GM23338 (cell line): ENCODE results near the gene CLASP2. TPM values are rescaled to one million over a fixed set of nuclear protein-coding genes. Genes with fewer than 3 reads are reported as not detected.

Experiments used
- ATAC-seq: fragments of 200-7000 bp; cut with Tn5 transposase; 3 replicates; pipeline ENCODE4 v1.9.1; 2020
- DNase-seq: peaks from one replicate; pipeline ENCODE4 v3.0.0-alpha.2; 2015; ENCODE audit warnings: low spot score
- H2AFZ ChIP-seq: fragments of 200-600 bp; sonication (generic); 2 replicates; pipeline ENCODE4 v1.8.0; 2016; ENCODE audit warnings: antibody characterized with exemption, mild to moderate bottlenecking, moderate library complexity
- H3F3A ChIP-seq: fragments of 200-600 bp; sonication (generic); replicated peaks from 2 replicates; pipeline ENCODE4 v1.8.0; 2017; ENCODE audit warnings: antibody characterized with exemption, mixed run types, low read depth
- H3K27ac ChIP-seq: fragments of 200-600 bp; sonication (generic); 2 replicates; pipeline ENCODE4 v1.6.1; 2016; ENCODE audit warnings: low read depth
- H3K27me3 ChIP-seq: fragments of 200-600 bp; sonication (generic); 2 replicates; pipeline ENCODE4 v1.8.0; 2016; ENCODE audit warnings: mild to moderate bottlenecking, mixed run types, moderate library complexity; ENCODE audit not compliant: insufficient read depth
- H3K36me3 ChIP-seq: fragments of 200-600 bp; sonication (generic); 2 replicates; pipeline ENCODE4 v1.8.0; 2016; ENCODE audit warnings: mild to moderate bottlenecking; ENCODE audit not compliant: insufficient read depth
- H3K4me1 ChIP-seq: fragments of 200-600 bp; sonication (generic); 2 replicates; pipeline ENCODE4 v1.8.0; 2016; ENCODE audit warnings: mild to moderate bottlenecking, moderate library complexity; ENCODE audit not compliant: insufficient read depth
- H3K4me2 ChIP-seq: fragments of 200-600 bp; sonication (generic); 2 replicates; pipeline ENCODE4 v1.7.1; 2017; ENCODE audit warnings: mixed run types
- H3K4me3 ChIP-seq: fragments of 200-600 bp; sonication (generic); 2 replicates; pipeline ENCODE4 v1.6.1; 2016; ENCODE audit warnings: mixed run types
- H3K79me2 ChIP-seq: fragments of 200-600 bp; sonication (generic); replicated peaks from 2 replicates; pipeline ENCODE4 v1.8.0; 2017; ENCODE audit warnings: mild to moderate bottlenecking; ENCODE audit not compliant: insufficient read depth
- H3K9me2 ChIP-seq: fragments of 200-600 bp; sonication (generic); 2 replicates; pipeline ENCODE4 v1.8.0; 2017; ENCODE audit not compliant: insufficient read depth
- H4K20me1 ChIP-seq: fragments of 200-600 bp; sonication (generic); replicated peaks from 2 replicates; pipeline ENCODE4 v1.8.0; 2017; ENCODE audit warnings: mild to moderate bottlenecking; ENCODE audit not compliant: insufficient read depth
- H3K27ac Mint-ChIP-seq: 2 replicates; pipeline ENCODE4 v1.8.0; 2020; ENCODE audit warnings: inconsistent platforms, mild to moderate bottlenecking, moderate library complexity, mixed read lengths
- H3K27me3 Mint-ChIP-seq: 3 replicates; pipeline ENCODE4 v1.8.0; 2022; ENCODE audit warnings: low read depth, mild to moderate bottlenecking, moderate library complexity, mixed read lengths, inconsistent platforms; ENCODE audit not compliant: insufficient read depth, poor library complexity
- H3K36me3 Mint-ChIP-seq: 3 replicates; pipeline ENCODE4 v1.8.0; 2021; ENCODE audit warnings: low read depth, mild to moderate bottlenecking, inconsistent platforms, moderate library complexity, mixed read lengths
- H3K4me1 Mint-ChIP-seq: 3 replicates; pipeline ENCODE4 v1.8.0; 2020; ENCODE audit warnings: mild to moderate bottlenecking, inconsistent platforms, mixed read lengths
- H3K4me3 Mint-ChIP-seq: 3 replicates; pipeline ENCODE4 v1.8.0; 2021; ENCODE audit warnings: moderate library complexity, mild to moderate bottlenecking, inconsistent platforms, mixed read lengths
- H3K9me3 Mint-ChIP-seq: 3 replicates; pipeline ENCODE4 v1.8.0; 2020; ENCODE audit warnings: moderate library complexity, mild to moderate bottlenecking, inconsistent platforms, mixed read lengths
- CREB1 ChIP-seq: fragments of 250-450 bp; sonication (Bioruptor Pico); IDR thresholded peaks from 2 replicates; pipeline ENCODE4 v1.5.0; 2020; ENCODE audit warnings: low read depth, mild to moderate bottlenecking, moderate library complexity
- EZH2 ChIP-seq: fragments of 200-600 bp; sonication (generic); IDR thresholded peaks from one replicate; pipeline ENCODE4 v1.8.0; 2017; ENCODE audit warnings: antibody characterized with exemption, mild to moderate bottlenecking, low read depth; ENCODE audit not compliant: unreplicated experiment
- EZH2phosphoT487 ChIP-seq: fragments of 200-600 bp; sonication (generic); IDR thresholded peaks from one replicate; pipeline ENCODE4 v1.8.1; 2018; ENCODE audit warnings: antibody characterized with exemption; ENCODE audit not compliant: unreplicated experiment
- JUNB ChIP-seq: IDR thresholded peaks from one replicate; pipeline ENCODE4 v1.6.1; 2016; ENCODE audit warnings: antibody characterized with exemption; ENCODE audit not compliant: unreplicated experiment
- NANOG ChIP-seq: IDR thresholded peaks from 2 replicates; pipeline ENCODE4 v1.6.1; 2016; ENCODE audit warnings: antibody characterized with exemption, borderline replicate concordance
- POLR2AphosphoS5 ChIP-seq: IDR thresholded peaks from 2 replicates; pipeline ENCODE4 v1.6.1; 2016; ENCODE audit warnings: antibody characterized with exemption, low read depth
- STAT1 ChIP-seq: IDR thresholded peaks from one replicate; pipeline ENCODE4 v1.6.1; 2016; ENCODE audit warnings: antibody characterized with exemption; ENCODE audit not compliant: unreplicated experiment
- ZNF114 ChIP-seq: fragments of 250-450 bp; sonication (Bioruptor Pico); IDR thresholded peaks from 2 replicates; pipeline ENCODE4 v1.5.0; 2020; ENCODE audit warnings: mild to moderate bottlenecking, moderate library complexity
- ZNF331 ChIP-seq: fragments of 250-450 bp; sonication (Bioruptor Pico); IDR thresholded peaks from 2 replicates; pipeline ENCODE4 v1.5.0; 2020; ENCODE audit warnings: low read depth, mild to moderate bottlenecking, moderate library complexity
- polyA plus RNA-seq: library from polyadenylated mRNA; unstranded; fragments of >200 nt; fragmentation: Nextera tagmentation; extraction: Ambion mirVana; gene quantifications from 2 replicates; pipeline ENCODE4 v1.2.1, GENCODE V29; 2016
- total RNA-seq: library from RNA; depleted of rRNA; stranded (reverse); fragments of >200 nt; shearing (Covaris generic); gene quantifications from 2 replicates; pipeline ENCODE4 v1.2.3, GENCODE V29; 2014
- TF ChIP-seq, protein P1 (sequence below), 2 experiments: fragments of 200-600 bp in 1 of 2; sonication (generic) in 1 of 2; conservative IDR thresholded peaks; 2 replicates each; pipeline versions ENCODE4 v1.5.1 to v1.6.1; 2016 to 2017; ENCODE audit warnings: antibody characterized with exemption in 2 of 2, low read depth in 2 of 2, mild to moderate bottlenecking in 2 of 2, moderate library complexity in 1 of 2
- TF ChIP-seq, protein P2 (sequence below): fragments of 250-450 bp; sonication (Bioruptor Pico); IDR thresholded peaks from 2 replicates; pipeline ENCODE4 v1.5.0; 2020; ENCODE audit warnings: mild to moderate bottlenecking, moderate library complexity
- TF ChIP-seq, protein P3 (sequence below): IDR thresholded peaks from 2 replicates; pipeline ENCODE4 v1.6.1; 2016; ENCODE audit warnings: antibody characterized with exemption
- TF ChIP-seq, protein P4 (sequence below): IDR thresholded peaks from one replicate; pipeline ENCODE4 v1.6.1; 2018; ENCODE audit warnings: antibody characterized with exemption; ENCODE audit not compliant: unreplicated experiment

Gene CLASP2
- total and polyA plus RNA-seq, 2 experiments from 2014 or later: 12.8 to 74.6 TPM

DNA sequence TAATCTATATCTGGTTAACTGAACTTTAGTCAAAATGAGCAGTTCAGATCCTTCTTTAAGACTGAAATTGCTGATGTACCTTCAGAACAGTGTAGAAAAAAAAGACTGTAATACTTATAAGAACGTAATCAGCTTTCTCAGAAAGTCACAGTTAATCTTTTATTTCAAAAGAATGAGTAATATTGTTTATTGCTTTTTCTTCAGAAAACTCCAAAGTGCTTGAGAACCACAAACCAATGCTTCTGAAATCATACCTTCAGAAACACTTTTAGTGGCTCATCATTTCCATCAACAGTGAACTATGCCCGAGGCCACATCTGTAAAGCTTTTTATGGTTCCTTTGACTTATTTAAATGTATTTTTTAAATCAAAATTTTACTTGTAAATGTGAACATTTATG, 33.3 kb upstream of the CLASP2 start:
- H3K4me1 ChIP-seq: no peaks in the 10 kb centered on the region
- H4K20me1 ChIP-seq: no peaks in the 10 kb centered on the region
- H3K36me3 Mint-ChIP-seq: peaks cover 21% of the 10 kb centered on the region
- H3K9me3 Mint-ChIP-seq: peaks cover 37% of the 10 kb centered on the region
- no peaks in the 10 kb centered on the region for H3K27me3 ChIP-seq
- H3F3A ChIP-seq: no peaks in the 10 kb centered on the region
- H3K27ac Mint-ChIP-seq: no peak overlapping the region
- H3K27ac ChIP-seq: no peak overlapping the region
- TF ChIP-seq ZNF331 (CRISPR knock-in tag): no peak
- no peak for TF ChIP-seq CREB1
- TF ChIP-seq JUNB: no peak
- TF ChIP-seq NANOG: no peak
- TF ChIP-seq STAT1: no peak
- TF ChIP-seq POLR2AphosphoS5: no peak
- TF ChIP-seq, protein P1, sequence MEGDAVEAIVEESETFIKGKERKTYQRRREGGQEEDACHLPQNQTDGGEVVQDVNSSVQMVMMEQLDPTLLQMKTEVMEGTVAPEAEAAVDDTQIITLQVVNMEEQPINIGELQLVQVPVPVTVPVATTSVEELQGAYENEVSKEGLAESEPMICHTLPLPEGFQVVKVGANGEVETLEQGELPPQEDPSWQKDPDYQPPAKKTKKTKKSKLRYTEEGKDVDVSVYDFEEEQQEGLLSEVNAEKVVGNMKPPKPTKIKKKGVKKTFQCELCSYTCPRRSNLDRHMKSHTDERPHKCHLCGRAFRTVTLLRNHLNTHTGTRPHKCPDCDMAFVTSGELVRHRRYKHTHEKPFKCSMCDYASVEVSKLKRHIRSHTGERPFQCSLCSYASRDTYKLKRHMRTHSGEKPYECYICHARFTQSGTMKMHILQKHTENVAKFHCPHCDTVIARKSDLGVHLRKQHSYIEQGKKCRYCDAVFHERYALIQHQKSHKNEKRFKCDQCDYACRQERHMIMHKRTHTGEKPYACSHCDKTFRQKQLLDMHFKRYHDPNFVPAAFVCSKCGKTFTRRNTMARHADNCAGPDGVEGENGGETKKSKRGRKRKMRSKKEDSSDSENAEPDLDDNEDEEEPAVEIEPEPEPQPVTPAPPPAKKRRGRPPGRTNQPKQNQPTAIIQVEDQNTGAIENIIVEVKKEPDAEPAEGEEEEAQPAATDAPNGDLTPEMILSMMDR (conservative IDR thresholded peaks at IDR 0.05; ENCODE audit: low read depth in 2 of 2): no peak
- TF ChIP-seq, protein P2, sequence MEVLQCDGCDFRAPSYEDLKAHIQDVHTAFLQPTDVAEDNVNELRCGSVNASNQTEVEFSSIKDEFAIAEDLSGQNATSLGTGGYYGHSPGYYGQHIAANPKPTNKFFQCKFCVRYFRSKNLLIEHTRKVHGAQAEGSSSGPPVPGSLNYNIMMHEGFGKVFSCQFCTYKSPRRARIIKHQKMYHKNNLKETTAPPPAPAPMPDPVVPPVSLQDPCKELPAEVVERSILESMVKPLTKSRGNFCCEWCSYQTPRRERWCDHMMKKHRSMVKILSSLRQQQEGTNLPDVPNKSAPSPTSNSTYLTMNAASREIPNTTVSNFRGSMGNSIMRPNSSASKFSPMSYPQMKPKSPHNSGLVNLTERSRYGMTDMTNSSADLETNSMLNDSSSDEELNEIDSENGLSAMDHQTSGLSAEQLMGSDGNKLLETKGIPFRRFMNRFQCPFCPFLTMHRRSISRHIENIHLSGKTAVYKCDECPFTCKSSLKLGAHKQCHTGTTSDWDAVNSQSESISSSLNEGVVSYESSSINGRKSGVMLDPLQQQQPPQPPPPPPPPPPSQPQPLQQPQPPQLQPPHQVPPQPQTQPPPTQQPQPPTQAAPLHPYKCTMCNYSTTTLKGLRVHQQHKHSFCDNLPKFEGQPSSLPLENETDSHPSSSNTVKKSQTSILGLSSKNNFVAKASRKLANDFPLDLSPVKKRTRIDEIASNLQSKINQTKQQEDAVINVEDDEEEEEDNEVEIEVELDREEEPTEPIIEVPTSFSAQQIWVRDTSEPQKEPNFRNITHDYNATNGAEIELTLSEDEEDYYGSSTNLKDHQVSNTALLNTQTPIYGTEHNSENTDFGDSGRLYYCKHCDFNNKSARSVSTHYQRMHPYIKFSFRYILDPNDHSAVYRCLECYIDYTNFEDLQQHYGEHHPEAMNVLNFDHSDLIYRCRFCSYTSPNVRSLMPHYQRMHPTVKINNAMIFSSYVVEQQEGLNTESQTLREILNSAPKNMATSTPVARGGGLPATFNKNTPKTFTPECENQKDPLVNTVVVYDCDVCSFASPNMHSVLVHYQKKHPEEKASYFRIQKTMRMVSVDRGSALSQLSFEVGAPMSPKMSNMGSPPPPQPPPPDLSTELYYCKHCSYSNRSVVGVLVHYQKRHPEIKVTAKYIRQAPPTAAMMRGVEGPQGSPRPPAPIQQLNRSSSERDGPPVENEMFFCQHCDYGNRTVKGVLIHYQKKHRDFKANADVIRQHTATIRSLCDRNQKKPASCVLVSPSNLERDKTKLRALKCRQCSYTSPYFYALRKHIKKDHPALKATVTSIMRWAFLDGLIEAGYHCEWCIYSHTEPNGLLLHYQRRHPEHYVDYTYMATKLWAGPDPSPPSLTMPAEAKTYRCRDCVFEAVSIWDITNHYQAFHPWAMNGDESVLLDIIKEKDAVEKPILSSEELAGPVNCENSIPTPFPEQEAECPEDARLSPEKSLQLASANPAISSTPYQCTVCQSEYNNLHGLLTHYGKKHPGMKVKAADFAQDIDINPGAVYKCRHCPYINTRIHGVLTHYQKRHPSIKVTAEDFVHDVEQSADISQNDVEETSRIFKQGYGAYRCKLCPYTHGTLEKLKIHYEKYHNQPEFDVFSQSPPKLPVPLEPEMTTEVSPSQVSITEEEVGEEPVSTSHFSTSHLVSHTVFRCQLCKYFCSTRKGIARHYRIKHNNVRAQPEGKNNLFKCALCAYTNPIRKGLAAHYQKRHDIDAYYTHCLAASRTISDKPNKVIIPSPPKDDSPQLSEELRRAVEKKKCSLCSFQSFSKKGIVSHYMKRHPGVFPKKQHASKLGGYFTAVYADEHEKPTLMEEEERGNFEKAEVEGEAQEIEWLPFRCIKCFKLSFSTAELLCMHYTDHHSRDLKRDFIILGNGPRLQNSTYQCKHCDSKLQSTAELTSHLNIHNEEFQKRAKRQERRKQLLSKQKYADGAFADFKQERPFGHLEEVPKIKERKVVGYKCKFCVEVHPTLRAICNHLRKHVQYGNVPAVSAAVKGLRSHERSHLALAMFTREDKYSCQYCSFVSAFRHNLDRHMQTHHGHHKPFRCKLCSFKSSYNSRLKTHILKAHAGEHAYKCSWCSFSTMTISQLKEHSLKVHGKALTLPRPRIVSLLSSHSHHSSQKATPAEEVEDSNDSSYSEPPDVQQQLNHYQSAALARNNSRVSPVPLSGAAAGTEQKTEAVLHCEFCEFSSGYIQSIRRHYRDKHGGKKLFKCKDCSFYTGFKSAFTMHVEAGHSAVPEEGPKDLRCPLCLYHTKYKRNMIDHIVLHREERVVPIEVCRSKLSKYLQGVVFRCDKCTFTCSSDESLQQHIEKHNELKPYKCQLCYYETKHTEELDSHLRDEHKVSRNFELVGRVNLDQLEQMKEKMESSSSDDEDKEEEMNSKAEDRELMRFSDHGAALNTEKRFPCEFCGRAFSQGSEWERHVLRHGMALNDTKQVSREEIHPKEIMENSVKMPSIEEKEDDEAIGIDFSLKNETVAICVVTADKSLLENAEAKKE (CRISPR knock-in tag): no peak
- TF ChIP-seq, protein P3, sequence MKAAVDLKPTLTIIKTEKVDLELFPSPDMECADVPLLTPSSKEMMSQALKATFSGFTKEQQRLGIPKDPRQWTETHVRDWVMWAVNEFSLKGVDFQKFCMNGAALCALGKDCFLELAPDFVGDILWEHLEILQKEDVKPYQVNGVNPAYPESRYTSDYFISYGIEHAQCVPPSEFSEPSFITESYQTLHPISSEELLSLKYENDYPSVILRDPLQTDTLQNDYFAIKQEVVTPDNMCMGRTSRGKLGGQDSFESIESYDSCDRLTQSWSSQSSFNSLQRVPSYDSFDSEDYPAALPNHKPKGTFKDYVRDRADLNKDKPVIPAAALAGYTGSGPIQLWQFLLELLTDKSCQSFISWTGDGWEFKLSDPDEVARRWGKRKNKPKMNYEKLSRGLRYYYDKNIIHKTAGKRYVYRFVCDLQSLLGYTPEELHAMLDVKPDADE: no peak
- TF ChIP-seq, protein P4, sequence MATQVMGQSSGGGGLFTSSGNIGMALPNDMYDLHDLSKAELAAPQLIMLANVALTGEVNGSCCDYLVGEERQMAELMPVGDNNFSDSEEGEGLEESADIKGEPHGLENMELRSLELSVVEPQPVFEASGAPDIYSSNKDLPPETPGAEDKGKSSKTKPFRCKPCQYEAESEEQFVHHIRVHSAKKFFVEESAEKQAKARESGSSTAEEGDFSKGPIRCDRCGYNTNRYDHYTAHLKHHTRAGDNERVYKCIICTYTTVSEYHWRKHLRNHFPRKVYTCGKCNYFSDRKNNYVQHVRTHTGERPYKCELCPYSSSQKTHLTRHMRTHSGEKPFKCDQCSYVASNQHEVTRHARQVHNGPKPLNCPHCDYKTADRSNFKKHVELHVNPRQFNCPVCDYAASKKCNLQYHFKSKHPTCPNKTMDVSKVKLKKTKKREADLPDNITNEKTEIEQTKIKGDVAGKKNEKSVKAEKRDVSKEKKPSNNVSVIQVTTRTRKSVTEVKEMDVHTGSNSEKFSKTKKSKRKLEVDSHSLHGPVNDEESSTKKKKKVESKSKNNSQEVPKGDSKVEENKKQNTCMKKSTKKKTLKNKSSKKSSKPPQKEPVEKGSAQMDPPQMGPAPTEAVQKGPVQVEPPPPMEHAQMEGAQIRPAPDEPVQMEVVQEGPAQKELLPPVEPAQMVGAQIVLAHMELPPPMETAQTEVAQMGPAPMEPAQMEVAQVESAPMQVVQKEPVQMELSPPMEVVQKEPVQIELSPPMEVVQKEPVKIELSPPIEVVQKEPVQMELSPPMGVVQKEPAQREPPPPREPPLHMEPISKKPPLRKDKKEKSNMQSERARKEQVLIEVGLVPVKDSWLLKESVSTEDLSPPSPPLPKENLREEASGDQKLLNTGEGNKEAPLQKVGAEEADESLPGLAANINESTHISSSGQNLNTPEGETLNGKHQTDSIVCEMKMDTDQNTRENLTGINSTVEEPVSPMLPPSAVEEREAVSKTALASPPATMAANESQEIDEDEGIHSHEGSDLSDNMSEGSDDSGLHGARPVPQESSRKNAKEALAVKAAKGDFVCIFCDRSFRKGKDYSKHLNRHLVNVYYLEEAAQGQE: no peak
- TF ChIP-seq EZH2phosphoT487: no peak
- TF ChIP-seq EZH2: no peak
- TF ChIP-seq ZNF114 (CRISPR knock-in tag): no peak
- no peaks in the 10 kb centered on the region for H3K79me2 ChIP-seq
- no peak overlapping the region for H3K4me3 ChIP-seq
- peaks cover 18% of the 10 kb centered on the region; the same call in 1 of the 2 replicates for H3K9me2 ChIP-seq
- DNase-seq (no peak), ATAC-seq (no peak)
- H3K4me2 ChIP-seq: no peak overlapping the region
- H3K36me3 ChIP-seq: 0 out of 2 replicates have a peak, but pooled peaks cover 13% of the 10 kb centered on the region
- H2AFZ ChIP-seq: no peak overlapping the region
- H3K27me3 Mint-ChIP-seq: no peaks in the 10 kb centered on the region
- H3K4me1 Mint-ChIP-seq: peaks cover 5% of the 10 kb centered on the region; the same call in 1 of the 3 replicates
- no peak overlapping the region for H3K4me3 Mint-ChIP-seq
